Coronary artery (tissue), 2 donors: ENCODE measurements around the gene EGR2.

Source experiments
- DNase-seq: peaks from one replicate; pipeline ENCODE4 v3.0.0-alpha.2; 2017; ENCODE audit warnings: low spot score
- H3K27ac ChIP-seq, 2 donors: fragments of 200-600 bp; sonication (generic); one replicate each; pipeline ENCODE4 v1.5.1; 2016 to 2019
- H3K4me3 ChIP-seq: fragments of 200-600 bp; sonication (generic); 2 replicates; pipeline ENCODE4 v1.5.1; 2016; ENCODE audit warnings: mild to moderate bottlenecking, moderate library complexity
- TF ChIP-seq, protein P1 (sequence below): fragments of 200-600 bp; sonication (generic); IDR thresholded peaks from one replicate; pipeline ENCODE4 v1.5.1; 2019; ENCODE audit warnings: antibody characterized with exemption

Gene EGR2

DNA sequence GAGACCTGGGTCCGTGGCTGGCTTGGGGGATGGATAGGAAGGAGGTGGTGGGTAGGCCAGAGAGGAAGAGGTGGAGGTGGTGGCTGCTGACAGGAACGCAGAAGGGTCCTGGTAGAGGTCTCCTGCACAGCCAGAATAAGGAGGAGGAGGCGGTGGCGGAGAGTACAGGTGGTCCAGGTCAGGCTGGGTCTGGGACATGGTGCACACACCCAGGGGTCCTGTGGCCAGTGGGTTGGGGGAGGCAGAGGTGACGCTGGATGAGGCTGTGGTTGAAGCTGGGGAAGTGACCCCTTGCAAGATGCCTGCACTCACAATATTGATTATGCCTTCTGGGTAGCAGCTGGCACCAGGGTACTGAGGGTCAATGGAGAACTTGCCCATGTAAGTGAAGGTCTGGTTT is 2.2 kb downstream of the EGR2 start:
- TF ChIP-seq, protein P1, sequence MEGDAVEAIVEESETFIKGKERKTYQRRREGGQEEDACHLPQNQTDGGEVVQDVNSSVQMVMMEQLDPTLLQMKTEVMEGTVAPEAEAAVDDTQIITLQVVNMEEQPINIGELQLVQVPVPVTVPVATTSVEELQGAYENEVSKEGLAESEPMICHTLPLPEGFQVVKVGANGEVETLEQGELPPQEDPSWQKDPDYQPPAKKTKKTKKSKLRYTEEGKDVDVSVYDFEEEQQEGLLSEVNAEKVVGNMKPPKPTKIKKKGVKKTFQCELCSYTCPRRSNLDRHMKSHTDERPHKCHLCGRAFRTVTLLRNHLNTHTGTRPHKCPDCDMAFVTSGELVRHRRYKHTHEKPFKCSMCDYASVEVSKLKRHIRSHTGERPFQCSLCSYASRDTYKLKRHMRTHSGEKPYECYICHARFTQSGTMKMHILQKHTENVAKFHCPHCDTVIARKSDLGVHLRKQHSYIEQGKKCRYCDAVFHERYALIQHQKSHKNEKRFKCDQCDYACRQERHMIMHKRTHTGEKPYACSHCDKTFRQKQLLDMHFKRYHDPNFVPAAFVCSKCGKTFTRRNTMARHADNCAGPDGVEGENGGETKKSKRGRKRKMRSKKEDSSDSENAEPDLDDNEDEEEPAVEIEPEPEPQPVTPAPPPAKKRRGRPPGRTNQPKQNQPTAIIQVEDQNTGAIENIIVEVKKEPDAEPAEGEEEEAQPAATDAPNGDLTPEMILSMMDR: no peak
- DNase-seq: no peak
- no peak overlapping the region for H3K4me3 ChIP-seq
- no peak overlapping the region for H3K27ac ChIP-seq

DNA sequence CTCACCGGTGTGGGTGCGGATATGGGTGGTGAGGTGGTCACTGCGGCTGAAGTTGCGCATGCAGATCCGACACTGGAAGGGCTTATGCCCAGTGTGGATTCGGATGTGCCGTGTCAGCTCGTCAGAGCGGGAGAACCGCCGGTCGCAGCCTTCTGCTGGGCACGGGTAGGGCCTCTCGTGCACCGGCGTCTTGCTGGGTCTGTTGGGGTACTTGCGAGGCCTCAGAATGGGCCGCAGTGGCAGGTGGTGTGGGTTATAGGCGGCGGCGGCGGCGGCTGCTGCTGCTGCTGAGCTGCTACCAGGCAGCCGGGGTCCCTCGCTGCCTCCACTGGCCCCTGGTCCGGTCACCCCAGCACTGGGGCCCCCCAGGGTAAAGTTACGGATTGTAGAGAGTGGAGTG is 2.7 kb downstream of the EGR2 start:
- DNase-seq: no peak
- TF ChIP-seq, protein P1: no peak
- H3K27ac ChIP-seq: no peak overlapping the region
- H3K4me3 ChIP-seq: no peak overlapping the region

DNA sequence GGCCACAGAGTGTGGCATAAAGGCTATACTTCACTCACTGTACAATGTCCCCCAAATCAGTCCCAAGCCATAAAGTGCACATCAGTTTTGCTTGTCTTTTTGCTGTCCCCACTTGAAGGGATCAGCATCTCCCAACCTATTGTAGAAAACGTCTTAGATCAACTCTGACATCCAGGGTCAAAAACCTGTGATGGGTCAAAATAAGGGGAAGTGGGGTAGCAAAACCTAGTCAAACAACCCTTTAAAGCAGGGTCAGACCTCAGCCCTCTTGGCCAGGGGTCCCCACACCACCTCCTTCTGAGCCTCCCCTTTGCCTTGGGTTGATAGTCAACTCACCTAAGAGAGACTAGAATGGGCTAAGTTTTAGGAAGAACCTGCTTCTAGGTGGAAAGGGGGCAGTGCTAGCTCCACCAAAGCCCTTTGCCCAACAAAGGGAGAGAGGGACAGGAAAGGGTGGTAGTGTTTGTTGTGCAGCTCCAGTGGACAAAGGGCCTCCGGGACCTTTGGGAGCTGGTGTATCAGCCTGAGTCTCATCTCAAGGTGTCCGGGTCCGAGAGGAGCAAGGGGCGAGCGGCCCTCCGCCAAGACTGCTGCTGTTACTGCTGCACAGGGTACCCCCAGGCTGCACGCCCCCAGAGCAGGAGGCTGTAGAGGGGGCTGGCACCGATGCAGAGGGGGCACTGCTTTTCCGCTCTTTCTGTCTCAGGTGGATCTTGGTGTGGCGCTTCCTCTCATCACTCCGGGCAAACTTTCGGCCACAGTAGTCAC is 3.3 kb downstream of the EGR2 start:
- Histone ChIP-seq H3K27ac (no peak overlapping the region), H3K4me3 (no peak overlapping the region)
- DNase-seq: no peak
- TF ChIP-seq, protein P1: no peak

DNA sequence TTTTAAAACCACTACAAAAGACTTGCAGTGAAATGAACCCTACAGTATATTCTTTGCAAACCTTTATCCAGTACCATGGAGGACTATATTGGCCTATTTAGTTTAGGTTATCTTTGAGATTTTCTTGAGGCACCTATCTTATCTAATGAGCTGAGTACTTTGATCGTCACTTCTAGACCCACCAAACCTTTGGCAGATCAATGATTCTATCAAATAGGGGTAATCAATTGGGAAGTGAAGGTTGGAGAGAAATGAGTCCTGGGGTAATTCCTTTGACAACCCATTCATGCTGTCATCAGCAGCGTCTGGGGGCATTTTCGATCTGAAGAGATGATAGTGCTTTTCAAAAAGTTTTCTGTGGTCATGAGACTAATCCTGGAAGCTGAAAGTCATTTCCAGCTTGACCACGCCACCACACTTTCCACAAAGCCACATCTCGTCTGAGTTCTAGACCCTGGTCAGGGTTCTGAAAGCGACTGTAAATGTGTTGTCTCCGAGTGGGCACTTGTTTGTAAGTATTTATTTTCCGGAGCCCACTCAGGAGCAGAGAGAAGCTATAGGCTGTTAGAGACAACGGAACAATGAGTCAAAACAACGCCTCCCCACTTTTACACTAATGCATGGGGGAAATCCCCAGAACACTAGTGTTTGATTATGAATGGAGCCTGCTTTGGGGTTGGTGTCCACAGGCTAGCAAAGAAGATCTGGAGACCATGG is 4.8 kb downstream of the EGR2 start:
- no peak for DNase-seq
- TF ChIP-seq, protein P1: no peak
- no peak overlapping the region for H3K4me3 ChIP-seq
- H3K27ac ChIP-seq: no peak overlapping the region

DNA sequence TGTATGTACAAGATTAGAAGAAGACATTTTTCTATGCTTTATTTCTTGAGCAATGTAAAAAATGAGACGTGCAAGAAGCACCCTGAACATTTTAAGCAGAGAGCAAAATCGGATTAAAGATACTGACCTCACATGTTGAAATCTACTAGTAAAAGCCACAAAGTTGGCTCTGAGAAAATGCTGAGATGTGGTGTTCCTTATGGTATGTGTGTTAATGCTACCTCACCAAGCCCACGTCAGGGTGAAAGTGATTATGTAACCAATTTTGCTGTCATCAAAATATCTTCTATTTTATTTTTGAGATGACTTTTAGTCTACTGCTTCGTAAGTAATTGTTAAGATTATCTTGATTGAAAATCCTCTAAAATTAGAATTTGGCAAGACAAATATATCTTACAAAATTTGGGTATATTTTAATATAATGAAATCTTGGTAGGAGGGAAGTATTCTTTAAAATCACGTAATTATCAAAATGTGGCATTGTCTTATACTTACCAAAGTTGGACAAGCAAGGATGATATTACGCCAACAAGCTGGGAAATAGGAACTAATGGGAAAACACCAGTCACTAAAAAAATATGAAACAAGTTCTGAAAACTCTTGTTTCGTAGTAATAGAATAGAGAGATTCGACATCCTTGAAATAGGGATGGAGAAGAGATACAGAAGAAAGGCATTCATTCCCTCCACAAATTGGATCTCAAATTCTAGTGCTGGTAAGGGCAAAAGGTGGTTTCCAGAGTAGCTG is 5.8 kb downstream of the EGR2 start:
- TF ChIP-seq, protein P1: no peak
- H3K4me3 ChIP-seq: no peak overlapping the region
- no peak overlapping the region for H3K27ac ChIP-seq
- DNase-seq: no peak

DNA sequence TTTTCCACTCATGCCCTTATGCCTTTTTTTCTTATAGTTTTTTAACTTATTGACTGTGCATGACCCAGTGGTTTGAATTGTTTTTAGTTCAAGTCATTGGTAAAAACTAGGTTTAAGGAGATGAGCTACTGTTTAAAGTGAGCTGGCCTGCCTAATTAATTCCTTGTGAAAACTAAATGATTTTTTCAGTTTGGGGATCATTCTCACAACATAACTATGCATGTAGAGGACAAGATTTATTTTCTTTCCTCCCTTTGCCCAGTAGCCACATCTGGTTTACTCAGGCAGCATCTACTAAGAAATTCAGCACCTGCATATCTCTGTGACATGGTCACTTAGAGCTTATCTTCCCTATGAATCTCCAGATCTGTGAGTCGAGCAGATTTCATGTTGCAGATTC is 9.9 kb downstream of the EGR2 start:
- H3K27ac ChIP-seq: no peak overlapping the region
- DNase-seq: no peak
- TF ChIP-seq, protein P1: no peak
- H3K4me3 ChIP-seq: peak overlapping the region; percentile 97
